SJCRH30 (cell line): ENCODE results near the gene ARID5B. TPM values are rescaled to one million over a fixed set of nuclear protein-coding genes. Genes with fewer than 3 reads are reported as not detected.

Source experiments
- DNase-seq, 2 experiments: peaks; one replicate each; pipeline ENCODE4 v3.0.0-alpha.2; 2015 to 2020
- H3K27ac ChIP-seq: fragments of 250-450 bp; sonication (Bioruptor Pico); 2 replicates; pipeline ENCODE4 v1.5.1; 2020; ENCODE audit warnings: mild to moderate bottlenecking, moderate library complexity
- H3K27me3 ChIP-seq: fragments of 250-450 bp; sonication (Bioruptor Pico); 2 replicates; pipeline ENCODE4 v1.5.1; 2020; ENCODE audit warnings: mild to moderate bottlenecking, moderate library complexity
- H3K36me3 ChIP-seq: fragments of 250-450 bp; sonication (Bioruptor Pico); 2 replicates; pipeline ENCODE4 v1.5.1; 2020; ENCODE audit warnings: mild to moderate bottlenecking, moderate library complexity
- H3K4me1 ChIP-seq: fragments of 250-450 bp; sonication (Bioruptor Pico); 2 replicates; pipeline ENCODE4 v1.5.1; 2020; ENCODE audit warnings: mild to moderate bottlenecking, moderate library complexity
- H3K4me3 ChIP-seq: fragments of 250-450 bp; sonication (Bioruptor Pico); 2 replicates; pipeline ENCODE4 v1.5.1; 2020; ENCODE audit warnings: mild to moderate bottlenecking, moderate library complexity
- H3K9me3 ChIP-seq: fragments of 250-450 bp; sonication (Bioruptor Pico); replicated peaks from 2 replicates; pipeline ENCODE4 v1.5.1; 2020; ENCODE audit warnings: mild to moderate bottlenecking, moderate library complexity
- total RNA-seq: library from RNA; depleted of rRNA; stranded (reverse); fragments of >200 nt; shearing (Covaris generic); gene quantifications from 2 replicates; pipeline ENCODE4 v1.2.3, GENCODE V29; 2014

The ARID5B gene
- total RNA-seq, 1 experiment from 2014 or later: 10.3 TPM

GRCh38 chr10:61951144-61951483 is 49.6 kb downstream of the ARID5B start:
- Histone ChIP-seq H3K27ac (no peak overlapping the region), H3K4me3 (no peak overlapping the region), H3K27me3 (no peaks in the 10 kb centered on the region), H3K36me3 (peaks cover 7% of the 10 kb centered on the region; the same call in 1 of the 2 replicates), H3K4me1 (no peaks in the 10 kb centered on the region), H3K9me3 (no peaks in the 10 kb centered on the region)
- no peak for DNase-seq

- Histone ChIP-seq H3K36me3 (0 out of 2 replicates have a peak, but pooled peaks cover 6% of the 10 kb centered on the region), H3K9me3 (no peaks in the 10 kb centered on the region), H3K27ac (no peak overlapping the region), H3K4me1 (no peaks in the 10 kb centered on the region), H3K4me3 (no peak overlapping the region), H3K27me3 (no peaks in the 10 kb centered on the region)
- no peak for DNase-seq
These were observed 50.7 kb downstream of the ARID5B start for GRCh38 chr10:61952028-61952674.

- H3K4me1 ChIP-seq: no peaks in the 10 kb centered on the region
- H3K9me3 ChIP-seq: no peaks in the 10 kb centered on the region
- no peaks in the 10 kb centered on the region for H3K27me3 ChIP-seq
- 0 out of 2 replicates have a peak, but pooled peaks cover 6% of the 10 kb centered on the region for H3K36me3 ChIP-seq
- no peak for DNase-seq
- no peak overlapping the region for H3K4me3 ChIP-seq
- no peak overlapping the region for H3K27ac ChIP-seq
These were observed 51.7 kb downstream of the ARID5B start for GRCh38 chr10:61953183-61953582.

GRCh38 chr10:61957806-61958205 is 56.3 kb downstream of the ARID5B start:
- H3K4me3 ChIP-seq: no peak overlapping the region
- H3K27ac ChIP-seq: no peak overlapping the region
- no peaks in the 10 kb centered on the region for H3K4me1 ChIP-seq
- DNase-seq: no peak
- H3K9me3 ChIP-seq: no peaks in the 10 kb centered on the region
- peaks cover 2% of the 10 kb centered on the region for H3K36me3 ChIP-seq
- H3K27me3 ChIP-seq: no peaks in the 10 kb centered on the region

GRCh38 chr10:61958311-61958710 is 56.8 kb downstream of the ARID5B start:
- H3K27me3 ChIP-seq: no peaks in the 10 kb centered on the region
- no peaks in the 10 kb centered on the region for H3K4me1 ChIP-seq
- H3K9me3 ChIP-seq: no peaks in the 10 kb centered on the region
- peaks cover 2% of the 10 kb centered on the region for H3K36me3 ChIP-seq
- no peak overlapping the region for H3K4me3 ChIP-seq
- H3K27ac ChIP-seq: no peak overlapping the region
- DNase-seq: no peak

GRCh38 chr10:61958805-61959204 is 57.3 kb downstream of the ARID5B start:
- Histone ChIP-seq H3K4me3 (no peak overlapping the region), H3K9me3 (no peaks in the 10 kb centered on the region), H3K27me3 (no peaks in the 10 kb centered on the region), H3K27ac (no peak overlapping the region), H3K36me3 (peaks cover 2% of the 10 kb centered on the region), H3K4me1 (no peaks in the 10 kb centered on the region)
- DNase-seq: no peak

- H3K27ac ChIP-seq: no peak overlapping the region
- no peak for DNase-seq
- H3K4me1 ChIP-seq: no peaks in the 10 kb centered on the region
- no peaks in the 10 kb centered on the region for H3K27me3 ChIP-seq
- H3K36me3 ChIP-seq: peaks cover 2% of the 10 kb centered on the region
- no peak overlapping the region for H3K4me3 ChIP-seq
- no peaks in the 10 kb centered on the region for H3K9me3 ChIP-seq
These were observed 58.3 kb downstream of the ARID5B start for GRCh38 chr10:61959814-61960213.

GRCh38 chr10:61960396-61961120 is 59.1 kb downstream of the ARID5B start:
- Histone ChIP-seq H3K27me3 (no peaks in the 10 kb centered on the region), H3K36me3 (peaks cover 2% of the 10 kb centered on the region), H3K4me1 (no peaks in the 10 kb centered on the region), H3K4me3 (no peak overlapping the region), H3K27ac (no peak overlapping the region), H3K9me3 (no peaks in the 10 kb centered on the region)
- DNase-seq: no peak

- H3K9me3 ChIP-seq: no peaks in the 10 kb centered on the region
These were observed 59.8 kb downstream of the ARID5B start for GRCh38 chr10:61961278-61961677.

GRCh38 chr10:61962971-61963370 is 61.5 kb downstream of the ARID5B start:
- no peaks in the 10 kb centered on the region for H3K27me3 ChIP-seq
- H3K4me3 ChIP-seq: no peak overlapping the region
- H3K4me1 ChIP-seq: no peaks in the 10 kb centered on the region
- H3K27ac ChIP-seq: no peak overlapping the region
- DNase-seq: no peak
- H3K9me3 ChIP-seq: no peaks in the 10 kb centered on the region
- H3K36me3 ChIP-seq: peaks cover 2% of the 10 kb centered on the region

More at GRCh38 chr10:61961278-61961677, 59.8 kb downstream of the ARID5B start:
- H3K4me1 ChIP-seq: no peaks in the 10 kb centered on the region
- DNase-seq: no peak
- H3K36me3 ChIP-seq: peaks cover 2% of the 10 kb centered on the region
- no peaks in the 10 kb centered on the region for H3K27me3 ChIP-seq
- H3K27ac ChIP-seq: no peak overlapping the region
- H3K4me3 ChIP-seq: no peak overlapping the region

GRCh38 chr10:61963669-61964058 is 62.2 kb downstream of the ARID5B start:
- no peak for DNase-seq
- H3K4me3 ChIP-seq: no peak overlapping the region
- H3K27me3 ChIP-seq: no peaks in the 10 kb centered on the region
- H3K9me3 ChIP-seq: no peaks in the 10 kb centered on the region
- peaks cover 2% of the 10 kb centered on the region for H3K36me3 ChIP-seq
- no peaks in the 10 kb centered on the region for H3K4me1 ChIP-seq
- H3K27ac ChIP-seq: no peak overlapping the region

- Histone ChIP-seq H3K9me3 (no peaks in the 10 kb centered on the region), H3K4me3 (no peak overlapping the region), H3K36me3 (peaks cover 2% of the 10 kb centered on the region), H3K27me3 (no peaks in the 10 kb centered on the region), H3K4me1 (no peaks in the 10 kb centered on the region), H3K27ac (no peak overlapping the region)
- DNase-seq: no peak
These were observed 62.7 kb downstream of the ARID5B start for GRCh38 chr10:61964059-61964709.

GRCh38 chr10:61964949-61965702 is 63.6 kb downstream of the ARID5B start:
- H3K9me3 ChIP-seq: no peaks in the 10 kb centered on the region
- DNase-seq: no peak
- no peaks in the 10 kb centered on the region for H3K4me1 ChIP-seq
- H3K4me3 ChIP-seq: no peak overlapping the region
- no peak overlapping the region for H3K27ac ChIP-seq
- H3K27me3 ChIP-seq: no peaks in the 10 kb centered on the region
- H3K36me3 ChIP-seq: peaks cover 2% of the 10 kb centered on the region

- peaks cover 1% of the 10 kb centered on the region for H3K36me3 ChIP-seq
- no peaks in the 10 kb centered on the region for H3K9me3 ChIP-seq
- H3K4me3 ChIP-seq: no peak overlapping the region
- H3K27ac ChIP-seq: no peak overlapping the region
- DNase-seq: no peak
- no peaks in the 10 kb centered on the region for H3K4me1 ChIP-seq
- no peaks in the 10 kb centered on the region for H3K27me3 ChIP-seq
These were observed 64.3 kb downstream of the ARID5B start for GRCh38 chr10:61965703-61966395.
